ENCODE measurements around the gene PRPF31. TPM values are rescaled to one million over a fixed set of nuclear protein-coding genes. Genes with fewer than 3 reads are reported as not detected.

PRPF31 gene
- total RNA-seq, 1 experiment from 2014 or later, result 109 TPM

DNA sequence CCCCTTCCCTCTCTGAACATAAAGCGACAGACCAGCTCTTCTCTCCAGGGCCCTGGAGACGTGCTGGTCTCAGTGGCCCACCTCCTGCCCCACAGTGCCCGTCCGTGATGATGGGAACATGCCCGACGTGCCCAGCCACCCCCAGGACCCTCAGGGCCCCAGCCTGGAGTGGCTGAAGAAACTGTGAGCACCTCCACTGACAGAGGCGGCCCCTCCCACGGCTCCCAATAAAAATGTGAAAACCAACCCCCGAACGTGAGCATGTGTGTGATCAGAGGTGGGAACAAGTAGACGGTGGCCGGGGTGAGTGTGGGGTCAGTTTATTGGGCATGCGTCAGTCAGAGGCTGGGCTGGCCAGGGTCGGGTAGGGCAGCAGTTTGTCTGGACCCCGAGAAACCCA, 8.8 kb upstream of the PRPF31 start:
- Histone ChIP-seq H3K27ac (no peak overlapping the region), H2AFZ (no peak overlapping the region), H3K9me2 (ENCODE audit: insufficient read depth) (no peaks in the 10 kb centered on the region), H3K36me3 (ENCODE audit: low read depth) (peaks cover 20% of the 10 kb centered on the region), H3K4me2 (no peak overlapping the region), H3K9me3 (ENCODE audit: insufficient read depth, low read depth) (no peaks in the 10 kb centered on the region), H3K4me1 (replicated peaks; ENCODE audit: insufficient read depth) (0 out of 2 replicates have a peak, but pooled peaks cover 7% of the 10 kb centered on the region), H3K4me3 (no peak overlapping the region), H3F3A (ENCODE audit: insufficient read depth, low read depth) (peaks cover 21% of the 10 kb centered on the region; the same call in 1 of the 2 replicates), H4K20me1 (ENCODE audit: insufficient read depth) (no peaks in the 10 kb centered on the region), H3K79me2 (ENCODE audit: low read depth) (peaks cover 23% of the 10 kb centered on the region), H3K27me3 (ENCODE audit: insufficient read depth, low read depth) (no peaks in the 10 kb centered on the region)
- no peak for TF ChIP-seq EZH2 (IDR thresholded peaks at IDR 0.05; ENCODE audit: low read depth)
- TF ChIP-seq, protein P1, sequence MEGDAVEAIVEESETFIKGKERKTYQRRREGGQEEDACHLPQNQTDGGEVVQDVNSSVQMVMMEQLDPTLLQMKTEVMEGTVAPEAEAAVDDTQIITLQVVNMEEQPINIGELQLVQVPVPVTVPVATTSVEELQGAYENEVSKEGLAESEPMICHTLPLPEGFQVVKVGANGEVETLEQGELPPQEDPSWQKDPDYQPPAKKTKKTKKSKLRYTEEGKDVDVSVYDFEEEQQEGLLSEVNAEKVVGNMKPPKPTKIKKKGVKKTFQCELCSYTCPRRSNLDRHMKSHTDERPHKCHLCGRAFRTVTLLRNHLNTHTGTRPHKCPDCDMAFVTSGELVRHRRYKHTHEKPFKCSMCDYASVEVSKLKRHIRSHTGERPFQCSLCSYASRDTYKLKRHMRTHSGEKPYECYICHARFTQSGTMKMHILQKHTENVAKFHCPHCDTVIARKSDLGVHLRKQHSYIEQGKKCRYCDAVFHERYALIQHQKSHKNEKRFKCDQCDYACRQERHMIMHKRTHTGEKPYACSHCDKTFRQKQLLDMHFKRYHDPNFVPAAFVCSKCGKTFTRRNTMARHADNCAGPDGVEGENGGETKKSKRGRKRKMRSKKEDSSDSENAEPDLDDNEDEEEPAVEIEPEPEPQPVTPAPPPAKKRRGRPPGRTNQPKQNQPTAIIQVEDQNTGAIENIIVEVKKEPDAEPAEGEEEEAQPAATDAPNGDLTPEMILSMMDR (conservative IDR thresholded peaks at IDR 0.05), result no peak
- DNase-seq, result no peak
- ChIA-PET CTCF (no interaction called here), POLR2A (ENCODE audit: unreplicated experiment) (no interaction called here)
- no TSS peak for BruUV-seq (replicated peaks)
- intact Hi-C loops (cut with micrococcal nuclease; ENCODE audit: unreplicated experiment), result no loop called here

DNA sequence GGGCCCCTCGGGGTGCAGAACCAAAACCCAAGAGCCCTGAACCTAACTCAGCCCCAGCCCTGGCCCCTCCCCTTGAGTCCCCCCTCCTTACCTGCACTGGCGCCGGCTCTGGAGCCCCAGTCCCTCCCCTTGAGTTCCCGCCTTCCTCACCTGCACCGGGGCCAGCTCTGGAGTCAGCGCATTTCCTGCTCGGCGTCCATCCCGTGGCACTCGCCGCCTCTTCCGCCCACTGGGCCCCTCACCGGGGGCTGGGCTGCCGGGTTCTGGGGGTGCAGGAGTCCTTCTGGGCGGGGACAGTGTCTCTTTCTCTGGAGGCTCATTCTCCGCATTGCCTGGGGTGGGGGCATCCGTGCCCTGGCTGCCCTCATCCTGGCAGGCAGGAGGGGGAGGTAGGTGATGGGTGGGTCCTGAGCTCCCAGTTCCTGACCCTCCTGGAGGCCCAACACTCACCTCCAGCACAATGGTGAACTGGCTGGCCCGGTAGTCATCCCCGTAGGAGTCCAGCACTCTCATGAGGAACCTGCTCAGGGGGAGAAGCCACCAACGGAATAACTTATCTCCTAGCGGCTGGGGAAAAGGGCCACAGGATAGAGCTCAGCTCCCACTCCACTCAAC, 7.6 kb upstream of the PRPF31 start:
- H2AFZ ChIP-seq, result no peak overlapping the region
- H3K9me2 ChIP-seq (ENCODE audit: insufficient read depth), result no peaks in the 10 kb centered on the region
- ChIA-PET POLR2A (ENCODE audit: unreplicated experiment) (no interaction called here), CTCF (no interaction called here)
- no TSS peak for BruUV-seq (replicated peaks)
- H3K36me3 ChIP-seq (ENCODE audit: low read depth), result peaks cover 20% of the 10 kb centered on the region
- no peaks in the 10 kb centered on the region for H3K27me3 ChIP-seq (ENCODE audit: insufficient read depth, low read depth)
- no peak for DNase-seq
- H3K27ac ChIP-seq, result no peak overlapping the region
- intact Hi-C loops (cut with micrococcal nuclease; ENCODE audit: unreplicated experiment), result no loop called here
- no peaks in the 10 kb centered on the region for H4K20me1 ChIP-seq (ENCODE audit: insufficient read depth)
- 0 out of 2 replicates have a peak, but pooled peaks cover 7% of the 10 kb centered on the region for H3K4me1 ChIP-seq (replicated peaks; ENCODE audit: insufficient read depth)
- TF ChIP-seq, protein P1 (conservative IDR thresholded peaks at IDR 0.05), result no peak
- no peak for TF ChIP-seq EZH2 (IDR thresholded peaks at IDR 0.05; ENCODE audit: low read depth)
- no peak overlapping the region for H3K4me2 ChIP-seq
- no peak overlapping the region for H3K4me3 ChIP-seq
- H3F3A ChIP-seq (ENCODE audit: insufficient read depth, low read depth), result peaks cover 26% of the 10 kb centered on the region; the same call in 1 of the 2 replicates
- peaks cover 21% of the 10 kb centered on the region for H3K79me2 ChIP-seq (ENCODE audit: low read depth)
- H3K9me3 ChIP-seq (ENCODE audit: insufficient read depth, low read depth), result no peaks in the 10 kb centered on the region

DNA sequence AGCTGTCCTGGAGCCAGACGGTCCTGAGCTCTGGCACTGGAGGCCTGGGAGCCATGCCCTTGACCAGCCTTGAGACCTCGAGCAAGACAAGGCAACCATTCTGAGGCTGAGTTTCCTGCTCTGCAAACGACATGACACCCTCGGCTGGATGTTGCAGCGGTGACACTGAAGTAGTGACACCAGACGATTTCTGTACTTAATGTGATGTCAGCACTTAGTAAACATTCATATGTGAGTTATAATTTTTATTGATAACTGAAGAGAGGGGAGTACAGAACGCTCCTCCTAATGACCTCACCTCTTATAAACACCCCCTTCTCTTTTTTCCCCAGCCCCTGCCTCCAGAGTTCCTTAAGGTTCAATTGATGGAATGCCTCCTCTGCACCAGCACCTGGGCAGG, 7.1 kb upstream of the PRPF31 start:
- CTCF ChIA-PET, result no interaction called here
- Histone ChIP-seq H3K27ac (no peak overlapping the region), H3K4me1 (replicated peaks; ENCODE audit: insufficient read depth) (0 out of 2 replicates have a peak, but pooled peaks cover 4% of the 10 kb centered on the region), H3K9me2 (ENCODE audit: insufficient read depth) (no peaks in the 10 kb centered on the region), H3K9me3 (ENCODE audit: insufficient read depth, low read depth) (no peaks in the 10 kb centered on the region), H2AFZ (no peak overlapping the region), H3K79me2 (ENCODE audit: low read depth) (peaks cover 17% of the 10 kb centered on the region), H3F3A (ENCODE audit: insufficient read depth, low read depth) (peaks cover 26% of the 10 kb centered on the region; the same call in 1 of the 2 replicates), H3K36me3 (ENCODE audit: low read depth) (peaks cover 20% of the 10 kb centered on the region), H4K20me1 (ENCODE audit: insufficient read depth) (no peaks in the 10 kb centered on the region; the same call in 1 of the 2 replicates), H3K27me3 (ENCODE audit: insufficient read depth, low read depth) (no peaks in the 10 kb centered on the region), H3K4me2 (no peak overlapping the region), H3K4me3 (no peak overlapping the region)
- no peak for DNase-seq
- no TSS peak for BruUV-seq (replicated peaks)
- intact Hi-C loops (cut with micrococcal nuclease; ENCODE audit: unreplicated experiment), result no loop called here
- POLR2A ChIA-PET (ENCODE audit: unreplicated experiment), result no interaction called here
- TF ChIP-seq, protein P1 (conservative IDR thresholded peaks at IDR 0.05), result no peak
- no peak for TF ChIP-seq EZH2 (IDR thresholded peaks at IDR 0.05; ENCODE audit: low read depth)
